HL-60/S4 (cell line): ENCODE measurements around the gene FOXL2.

Experiments used
- in situ Hi-C: fragments of 300-500 bp; cut with MboI; formaldehyde crosslinking; loops from 2 replicates; pipeline ENCODE4 v1.14.3; 2022; ENCODE audit warnings: low sequenced_read_pairs

FOXL2 gene

DNA sequence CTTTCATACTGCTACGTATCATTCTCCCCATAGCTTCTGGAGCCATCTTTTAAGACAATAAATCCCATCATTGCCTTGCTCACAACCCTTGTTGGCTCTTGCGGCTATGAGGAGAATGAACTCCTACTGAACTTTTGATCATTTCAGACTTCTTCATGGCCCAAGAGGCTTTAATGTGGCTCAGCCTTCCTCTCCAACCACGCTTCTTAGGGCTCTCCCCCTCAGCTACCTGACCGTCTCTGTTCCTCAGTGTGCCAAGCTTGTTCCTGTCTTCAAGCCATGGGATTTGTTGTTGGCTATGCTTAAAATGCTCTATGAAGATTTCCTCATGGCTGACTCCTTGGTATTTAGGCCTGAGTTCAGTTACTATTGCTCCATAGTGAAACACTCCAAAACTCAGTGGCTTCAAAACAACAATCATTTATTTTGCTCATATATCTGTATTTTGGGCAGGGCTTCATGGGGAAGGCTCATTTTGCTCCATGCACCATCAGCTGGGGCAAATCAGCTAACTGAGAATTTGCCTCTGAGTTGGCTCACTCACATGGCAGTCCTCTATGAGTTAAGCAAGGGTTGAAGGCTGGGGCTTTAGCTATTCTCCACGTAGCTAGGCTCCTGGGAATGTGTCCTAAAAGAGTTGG is 47.5 kb downstream of the FOXL2 start:
- in situ Hi-C loops: no loop called here

DNA sequence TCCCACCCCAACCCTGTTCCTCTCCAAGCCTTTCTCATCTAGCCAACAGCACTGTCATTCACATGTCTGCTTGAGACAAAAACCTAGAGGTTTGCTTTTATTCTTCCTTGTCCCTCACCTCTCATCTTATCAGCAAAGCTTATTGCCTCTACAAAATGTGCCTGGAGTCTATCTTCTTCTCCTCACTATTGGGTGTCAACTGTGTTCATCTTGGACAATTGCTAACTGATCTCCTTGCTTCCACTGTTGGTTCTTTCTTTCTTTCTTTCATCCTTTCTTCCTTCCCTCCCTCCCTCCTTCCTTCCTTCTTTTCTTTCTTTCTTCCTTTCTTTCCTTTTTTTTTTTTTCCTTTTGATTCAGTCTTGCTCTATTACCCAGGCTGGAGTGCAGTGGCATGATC is 48.2 kb downstream of the FOXL2 start:
- in situ Hi-C loops: no loop called here

GRCh38 chr3:138898301-138898700 is 48.6 kb downstream of the FOXL2 start:
- in situ Hi-C loops: no loop called here
